Measurements from ENCODE around the gene ZXDC. TPM values are rescaled to one million over a fixed set of nuclear protein-coding genes. Genes with fewer than 3 reads are reported as not detected.

The ZXDC gene
- total RNA-seq, 2 experiments from 2014 or later: 34.7 to 34.9 TPM

DNA sequence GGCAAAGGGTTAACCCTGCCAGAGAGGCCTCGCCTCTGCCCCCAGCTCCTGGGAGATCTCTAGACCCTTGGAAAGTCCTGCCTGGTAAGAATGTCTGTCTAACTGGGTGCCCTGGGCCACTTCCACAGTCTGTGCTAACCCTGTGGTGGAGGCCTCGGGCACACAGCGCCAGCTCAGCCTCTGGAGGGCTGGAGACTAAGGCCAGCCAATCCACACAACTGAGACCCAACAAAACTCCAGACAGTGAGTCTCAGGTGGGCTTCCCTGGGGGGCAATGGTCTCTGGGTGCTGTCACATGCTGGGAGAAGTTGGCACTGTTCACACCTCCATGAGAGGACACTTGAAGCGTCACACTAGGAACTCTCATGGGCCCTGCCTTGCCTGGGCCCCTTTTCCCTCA lies 19.5 kb downstream of the ZXDC start:
- Mint-ChIP-seq H3K36me3 (peaks cover 9% of the 10 kb centered on the region), H3K4me1 (no peaks in the 10 kb centered on the region), H3K27ac (no peak overlapping the region), H3K9me3 (no peaks in the 10 kb centered on the region), H3K27me3 (no peaks in the 10 kb centered on the region), H3K4me3 (no peak overlapping the region)
- no peak for ATAC-seq (ENCODE audit: low read depth)
- no peak for DNase-seq
- POLR2A ChIA-PET: no interaction called here

DNA sequence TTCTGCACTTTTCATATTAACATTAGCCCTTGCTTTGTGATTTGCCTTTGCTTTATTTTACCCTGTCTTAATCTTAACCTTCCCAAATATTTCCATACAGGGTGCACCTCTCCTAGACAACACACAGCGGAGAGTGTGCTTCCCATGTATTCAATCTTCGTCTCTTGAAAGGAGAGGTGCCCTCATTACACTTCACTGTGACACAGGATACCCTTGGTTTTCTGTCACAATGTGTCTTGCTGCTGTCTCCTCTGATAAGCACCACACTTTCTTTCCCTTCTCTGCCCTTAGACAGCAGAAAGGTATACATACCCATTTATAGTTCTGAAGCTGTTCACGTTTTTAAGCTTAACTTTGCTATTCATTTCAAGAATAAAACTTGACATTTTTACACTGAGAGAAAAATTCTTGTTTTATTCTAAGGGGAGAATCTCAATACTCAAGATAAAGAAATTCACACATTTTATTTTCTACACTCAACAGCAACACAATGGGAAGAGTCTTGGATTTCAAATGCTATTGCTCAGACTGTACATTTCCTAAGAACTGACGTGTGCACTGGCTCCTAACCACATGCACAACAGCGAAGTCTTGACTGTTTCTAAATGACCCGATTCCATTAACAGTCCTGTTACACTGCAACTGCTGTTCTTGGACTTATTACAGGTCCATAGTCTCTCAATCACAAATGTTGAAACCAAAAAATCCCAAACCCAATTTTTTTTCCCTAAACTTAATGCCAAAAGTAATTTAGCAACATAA lies 21.1 kb downstream of the ZXDC start:
- H3K9me3 Mint-ChIP-seq: no peaks in the 10 kb centered on the region
- no peaks in the 10 kb centered on the region for H3K27me3 Mint-ChIP-seq
- H3K4me1 Mint-ChIP-seq: no peaks in the 10 kb centered on the region
- no peak overlapping the region for H3K4me3 Mint-ChIP-seq
- peaks cover 5% of the 10 kb centered on the region for H3K36me3 Mint-ChIP-seq
- POLR2A ChIA-PET: no interaction called here
- no peak overlapping the region for H3K27ac Mint-ChIP-seq
- no peak for ATAC-seq (ENCODE audit: low read depth)
- no peak for DNase-seq

DNA sequence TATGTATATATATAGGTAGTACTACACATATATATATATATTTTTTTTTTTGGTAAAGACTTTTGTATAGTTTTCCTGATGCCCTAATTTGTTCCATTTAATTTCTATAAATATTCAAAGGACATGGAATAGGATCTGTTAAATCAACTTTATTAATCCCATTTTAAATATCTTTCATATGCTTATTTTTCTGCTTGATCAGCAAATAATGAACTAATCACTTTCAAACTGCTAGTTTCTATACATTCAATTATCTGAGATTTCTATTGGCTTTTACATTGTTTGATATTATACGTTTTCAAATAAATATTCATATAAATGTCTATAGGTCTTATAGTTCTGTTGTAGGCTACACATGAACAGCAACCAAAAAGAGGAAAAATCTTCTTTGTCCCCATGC lies 21.7 kb downstream of the ZXDC start:
- Mint-ChIP-seq H3K9me3 (no peaks in the 10 kb centered on the region), H3K27me3 (no peaks in the 10 kb centered on the region), H3K4me1 (no peaks in the 10 kb centered on the region), H3K27ac (no peak overlapping the region), H3K36me3 (peaks cover 5% of the 10 kb centered on the region), H3K4me3 (no peak overlapping the region)
- no peak for DNase-seq
- POLR2A ChIA-PET: interaction anchor here (0.9 kb wide), 1 partner anchor 20 kb away, joined by 3 read pairs; no protein-coding TSS in a partner anchor
- ATAC-seq (ENCODE audit: low read depth): no peak

DNA sequence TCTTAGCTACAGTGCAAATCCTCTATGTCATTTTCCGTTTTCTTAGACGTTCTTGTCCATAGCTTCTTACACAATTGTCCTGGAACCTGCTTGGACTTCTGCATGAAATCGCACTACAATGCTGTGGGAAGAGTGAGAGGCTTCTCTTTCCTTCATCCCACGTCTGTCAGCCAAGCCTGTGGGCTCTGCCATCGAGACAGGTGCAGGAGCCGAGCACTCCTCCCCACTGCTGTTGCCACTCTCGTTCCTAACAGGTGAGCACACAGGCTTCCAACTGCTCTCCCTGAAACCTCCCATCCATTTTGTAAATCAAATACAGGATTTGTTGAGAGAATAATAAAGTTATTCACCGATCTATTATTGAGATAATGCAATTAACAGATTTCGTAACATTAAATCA lies 23.5 kb downstream of the ZXDC start:
- peaks cover 2% of the 10 kb centered on the region for H3K36me3 Mint-ChIP-seq
- DNase-seq (no peak), ATAC-seq (ENCODE audit: low read depth) (no peak)
- H3K4me1 Mint-ChIP-seq: no peaks in the 10 kb centered on the region
- POLR2A ChIA-PET: no interaction called here
- no peak overlapping the region for H3K27ac Mint-ChIP-seq
- no peaks in the 10 kb centered on the region for H3K9me3 Mint-ChIP-seq
- H3K27me3 Mint-ChIP-seq: no peaks in the 10 kb centered on the region
- no peak overlapping the region for H3K4me3 Mint-ChIP-seq

DNA sequence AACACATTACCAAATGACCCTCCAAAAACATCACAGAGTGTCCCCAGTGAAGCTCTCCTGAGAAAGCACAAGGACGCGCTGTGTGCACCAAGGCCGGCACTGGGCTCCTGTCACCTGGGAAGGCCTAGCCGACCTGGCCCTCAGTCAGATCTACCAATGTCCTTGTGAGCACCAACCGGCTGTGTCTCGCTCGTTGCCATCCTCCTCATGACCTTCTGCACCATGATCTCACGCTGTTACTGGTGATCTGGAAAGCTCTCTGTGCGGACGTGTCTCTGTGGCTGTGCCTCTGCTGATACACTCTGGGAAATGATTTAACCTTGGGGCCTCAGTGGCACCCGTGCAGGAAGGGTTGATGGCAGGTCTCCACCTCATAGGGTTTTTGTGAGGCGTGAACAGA lies 24.2 kb downstream of the ZXDC start:
- no peak overlapping the region for H3K4me3 Mint-ChIP-seq
- peaks cover 3% of the 10 kb centered on the region for H3K4me1 Mint-ChIP-seq
- POLR2A ChIA-PET: no interaction called here
- peaks cover 2% of the 10 kb centered on the region for H3K36me3 Mint-ChIP-seq
- H3K27me3 Mint-ChIP-seq: no peaks in the 10 kb centered on the region
- no peak for ATAC-seq (ENCODE audit: low read depth)
- no peak overlapping the region for H3K27ac Mint-ChIP-seq
- no peaks in the 10 kb centered on the region for H3K9me3 Mint-ChIP-seq
- DNase-seq: no peak

DNA sequence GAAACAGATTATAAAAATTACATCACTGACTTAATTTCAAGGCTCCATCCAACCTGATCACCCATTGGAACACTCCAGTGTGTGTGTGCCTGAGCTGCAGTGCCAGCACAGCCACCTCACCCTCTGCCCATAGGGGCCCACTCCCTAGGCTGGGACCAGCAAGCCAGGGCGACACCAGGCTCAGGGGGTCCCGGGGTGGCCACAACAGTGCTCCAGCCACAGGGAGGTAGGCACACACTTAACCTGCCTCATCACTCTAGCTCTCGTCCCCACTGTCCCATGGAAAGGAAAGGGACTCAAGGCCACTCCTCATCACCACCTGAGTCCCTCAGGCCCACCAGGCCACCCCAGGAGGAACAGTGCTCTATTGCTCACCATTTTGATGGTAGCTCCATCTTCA lies 24.9 kb downstream of the ZXDC start:
- no peaks in the 10 kb centered on the region for H3K9me3 Mint-ChIP-seq
- no peaks in the 10 kb centered on the region for H3K27me3 Mint-ChIP-seq
- H3K4me1 Mint-ChIP-seq: peaks cover 3% of the 10 kb centered on the region
- no peak for ATAC-seq (ENCODE audit: low read depth)
- no peak for DNase-seq
- peaks cover 2% of the 10 kb centered on the region for H3K36me3 Mint-ChIP-seq
- POLR2A ChIA-PET: no interaction called here
- H3K4me3 Mint-ChIP-seq: no peak overlapping the region
- no peak overlapping the region for H3K27ac Mint-ChIP-seq

DNA sequence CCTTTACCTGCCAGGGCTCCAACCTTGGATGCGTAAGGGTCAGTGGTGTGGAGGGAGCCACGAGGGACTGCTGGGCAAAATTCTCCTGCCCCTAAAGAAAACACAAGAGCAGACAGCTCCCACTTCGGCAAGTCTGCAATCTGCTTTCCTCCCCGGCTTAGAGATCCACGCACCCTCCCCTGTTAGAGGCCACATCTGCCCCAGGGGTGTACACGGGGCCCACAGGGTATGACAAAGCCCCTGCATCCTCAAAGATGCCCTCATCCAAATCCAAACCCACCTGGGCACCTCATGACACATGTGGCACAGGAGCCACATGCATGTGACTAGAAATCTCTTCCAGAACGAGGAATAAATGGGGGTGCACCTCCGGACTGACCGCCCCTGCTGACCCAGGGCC lies 25.5 kb downstream of the ZXDC start:
- ATAC-seq (ENCODE audit: low read depth): no peak

DNA sequence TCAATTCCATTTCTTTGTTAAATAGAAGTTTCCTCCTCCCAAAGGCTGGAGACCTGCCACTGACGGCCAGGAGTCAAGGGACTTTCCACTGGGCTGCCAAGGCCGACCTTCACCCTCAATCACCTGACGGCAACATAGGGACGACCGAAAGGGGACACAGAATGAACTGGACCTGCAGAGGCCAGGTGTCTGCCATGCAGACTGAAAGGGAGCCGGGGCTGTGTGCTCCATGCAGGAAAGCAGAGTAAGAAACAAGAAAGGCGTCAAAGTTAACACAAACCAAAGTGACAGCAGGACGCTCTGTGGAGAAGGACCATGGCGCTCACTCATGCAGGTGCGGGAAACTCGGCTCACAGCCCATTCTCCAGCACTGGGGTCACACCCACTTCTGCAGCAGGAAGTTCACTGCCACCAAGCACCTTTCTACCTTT lies 26.1 kb downstream of the ZXDC start:
- POLR2A ChIA-PET: no interaction called here
- no peaks in the 10 kb centered on the region for H3K36me3 Mint-ChIP-seq

More for the DNA sequence above, 25.5 kb downstream of the ZXDC start:
- H3K36me3 Mint-ChIP-seq: peaks cover under 1% of the 10 kb centered on the region
- H3K4me3 Mint-ChIP-seq: no peak overlapping the region
- peaks cover 3% of the 10 kb centered on the region for H3K4me1 Mint-ChIP-seq
- no peak overlapping the region for H3K27ac Mint-ChIP-seq
- POLR2A ChIA-PET: no interaction called here
- no peaks in the 10 kb centered on the region for H3K9me3 Mint-ChIP-seq
- H3K27me3 Mint-ChIP-seq: no peaks in the 10 kb centered on the region
- no peak for DNase-seq

DNA sequence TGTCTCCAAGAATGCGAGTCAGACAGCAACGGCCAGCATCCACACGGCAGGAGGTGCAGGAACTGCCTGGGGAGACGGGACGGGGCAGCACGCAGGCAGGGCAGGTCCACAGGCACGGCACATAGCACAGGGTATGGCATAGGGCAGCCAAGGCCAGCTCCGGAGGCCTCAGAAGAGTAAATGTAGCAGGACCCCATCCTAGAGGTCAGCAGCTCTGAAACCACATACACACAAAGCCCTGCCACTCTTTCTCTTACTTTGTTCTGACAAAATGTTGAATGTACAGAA lies 26.9 kb downstream of the ZXDC start:
- Mint-ChIP-seq H3K4me1 (peaks cover 3% of the 10 kb centered on the region), H3K4me3 (no peak overlapping the region), H3K27me3 (no peaks in the 10 kb centered on the region), H3K9me3 (no peaks in the 10 kb centered on the region), H3K36me3 (no peaks in the 10 kb centered on the region), H3K27ac (no peak overlapping the region)
- POLR2A ChIA-PET: no interaction called here
- ATAC-seq (ENCODE audit: low read depth): no peak
- DNase-seq: no peak

More for the DNA sequence above, 26.1 kb downstream of the ZXDC start:
- DNase-seq (no peak), ATAC-seq (ENCODE audit: low read depth) (no peak)
- no peak overlapping the region for H3K4me3 Mint-ChIP-seq
- no peaks in the 10 kb centered on the region for H3K9me3 Mint-ChIP-seq
- no peak overlapping the region for H3K27ac Mint-ChIP-seq
- H3K4me1 Mint-ChIP-seq: peaks cover 3% of the 10 kb centered on the region
- no peaks in the 10 kb centered on the region for H3K27me3 Mint-ChIP-seq

DNA sequence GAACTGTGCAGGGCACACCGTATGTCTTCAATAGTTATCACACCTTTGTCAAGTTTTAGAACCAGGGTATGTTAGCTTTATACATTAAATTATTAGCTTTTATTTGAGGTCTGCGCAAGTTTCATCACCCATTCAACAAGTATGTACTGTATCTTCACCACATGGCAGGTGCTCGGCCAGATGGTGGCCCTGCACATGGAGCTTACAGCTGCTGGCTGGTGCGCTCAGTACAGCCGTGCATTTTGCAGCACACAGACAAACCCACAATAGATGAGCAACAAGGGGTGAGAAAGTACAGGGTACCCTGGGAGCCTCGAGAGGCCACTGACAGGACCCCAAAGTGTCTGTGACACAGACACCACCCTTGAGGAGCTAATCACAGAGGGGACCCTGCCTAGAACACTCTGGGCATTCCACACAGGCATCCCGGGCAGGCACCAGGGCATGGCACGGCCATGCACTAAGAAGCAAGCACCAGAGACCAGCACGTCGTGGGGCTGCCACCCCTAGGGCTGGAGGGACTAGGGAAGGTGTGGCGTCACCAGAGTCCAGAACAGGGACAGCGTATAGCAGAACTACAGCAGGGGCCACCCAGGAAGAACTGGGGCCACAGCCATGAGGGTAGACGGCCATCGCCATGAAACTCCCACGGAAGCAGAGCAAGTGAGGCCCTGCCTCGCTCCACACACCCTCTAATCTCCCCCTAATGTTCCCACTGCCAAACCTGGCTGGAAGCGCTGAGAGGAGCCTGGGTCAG lies 27.4 kb downstream of the ZXDC start:
- H3K36me3 Mint-ChIP-seq: no peaks in the 10 kb centered on the region
- no peak overlapping the region for H3K27ac Mint-ChIP-seq
- H3K4me3 Mint-ChIP-seq: no peak overlapping the region
- H3K27me3 Mint-ChIP-seq: no peaks in the 10 kb centered on the region
- POLR2A ChIA-PET: no interaction called here
- no peak for DNase-seq
- no peak for ATAC-seq (ENCODE audit: low read depth)
- no peaks in the 10 kb centered on the region for H3K9me3 Mint-ChIP-seq
- H3K4me1 Mint-ChIP-seq: peaks cover 3% of the 10 kb centered on the region

DNA sequence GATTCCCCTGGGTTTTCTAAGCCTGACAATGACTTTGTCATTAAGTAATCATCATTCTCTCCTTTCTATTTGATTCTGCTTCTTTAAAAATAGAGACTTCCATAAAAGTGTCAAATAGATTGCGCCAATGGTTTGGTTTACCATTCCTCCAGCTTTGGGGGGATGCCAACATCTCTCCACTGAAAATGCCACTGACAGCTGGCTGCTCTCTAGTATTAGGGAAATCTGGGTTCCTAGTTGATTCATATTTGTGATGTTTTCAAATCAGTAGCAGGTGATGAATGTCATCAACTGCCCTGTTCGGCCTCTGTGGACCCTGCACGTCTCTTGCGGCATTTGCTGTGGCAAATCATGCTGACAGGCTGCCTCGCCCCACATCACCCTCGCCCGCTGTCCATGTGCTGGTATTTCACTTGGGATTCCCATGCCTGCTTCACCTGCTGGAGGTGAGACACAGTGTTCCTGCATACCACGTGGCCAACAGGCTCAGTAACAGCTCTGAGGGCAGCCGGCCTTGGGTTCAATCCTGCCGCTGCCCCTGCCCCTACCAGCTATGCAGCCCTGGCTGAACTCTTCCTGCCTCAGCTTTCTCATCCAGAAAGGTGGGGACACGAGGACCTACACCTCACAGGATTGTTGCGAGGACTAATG lies 28.1 kb downstream of the ZXDC start:
- Mint-ChIP-seq H3K4me3 (no peak overlapping the region), H3K27ac (no peak overlapping the region), H3K36me3 (no peaks in the 10 kb centered on the region), H3K4me1 (peaks cover 3% of the 10 kb centered on the region), H3K27me3 (no peaks in the 10 kb centered on the region), H3K9me3 (no peaks in the 10 kb centered on the region)
- POLR2A ChIA-PET: no interaction called here
- ATAC-seq (ENCODE audit: low read depth): no peak
- DNase-seq: no peak

DNA sequence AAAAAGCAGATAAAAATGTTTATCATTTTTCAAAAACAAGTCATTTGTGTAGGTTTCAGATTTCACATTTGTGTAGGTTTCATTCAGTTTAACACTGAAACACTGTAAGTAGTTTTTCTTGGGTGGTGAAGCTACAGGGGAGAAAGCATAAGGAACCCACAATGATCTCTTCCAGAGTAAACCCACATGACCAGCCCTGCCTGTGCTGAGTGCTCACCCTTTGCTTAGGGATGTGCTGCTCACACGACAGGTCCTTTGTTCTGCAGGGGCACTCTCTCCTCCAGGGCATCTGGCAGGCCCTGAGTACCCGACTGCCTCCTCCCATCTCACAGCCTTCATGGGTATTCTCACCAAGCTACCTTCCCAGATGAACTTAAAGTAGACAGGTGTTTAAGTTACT lies 28.9 kb downstream of the ZXDC start:
- H3K27me3 Mint-ChIP-seq: no peaks in the 10 kb centered on the region
- H3K27ac Mint-ChIP-seq: no peak overlapping the region
- no peaks in the 10 kb centered on the region for H3K9me3 Mint-ChIP-seq
- peaks cover 3% of the 10 kb centered on the region for H3K4me1 Mint-ChIP-seq
- POLR2A ChIA-PET: no interaction called here
- DNase-seq: no peak
- H3K36me3 Mint-ChIP-seq: no peaks in the 10 kb centered on the region
- H3K4me3 Mint-ChIP-seq: no peak overlapping the region
- no peak for ATAC-seq (ENCODE audit: low read depth)

DNA sequence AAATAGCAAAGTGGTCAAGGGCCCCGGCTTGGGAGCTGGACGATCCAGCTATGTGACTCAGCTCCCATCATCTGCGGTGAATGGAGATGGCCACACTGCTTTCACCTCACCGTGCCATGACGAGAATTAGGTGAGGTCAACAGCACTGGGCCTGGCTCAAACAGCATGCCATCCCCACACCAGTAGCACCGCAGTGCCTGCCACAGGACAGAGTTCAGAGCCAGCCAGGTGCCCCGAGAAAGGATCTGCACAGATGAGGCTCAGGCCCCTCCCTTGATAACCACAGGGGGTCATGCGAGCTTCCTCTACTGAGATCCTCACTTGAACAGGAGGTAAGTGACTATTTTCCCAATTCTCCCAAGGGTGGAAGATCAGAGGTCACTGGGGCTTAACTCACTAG lies 29.4 kb downstream of the ZXDC start:
- Mint-ChIP-seq H3K4me3 (no peak overlapping the region), H3K4me1 (peaks cover 3% of the 10 kb centered on the region), H3K36me3 (no peaks in the 10 kb centered on the region), H3K9me3 (no peaks in the 10 kb centered on the region), H3K27ac (no peak overlapping the region), H3K27me3 (no peaks in the 10 kb centered on the region)
- ATAC-seq (ENCODE audit: low read depth): no peak
- no peak for DNase-seq
- POLR2A ChIA-PET: no interaction called here

DNA sequence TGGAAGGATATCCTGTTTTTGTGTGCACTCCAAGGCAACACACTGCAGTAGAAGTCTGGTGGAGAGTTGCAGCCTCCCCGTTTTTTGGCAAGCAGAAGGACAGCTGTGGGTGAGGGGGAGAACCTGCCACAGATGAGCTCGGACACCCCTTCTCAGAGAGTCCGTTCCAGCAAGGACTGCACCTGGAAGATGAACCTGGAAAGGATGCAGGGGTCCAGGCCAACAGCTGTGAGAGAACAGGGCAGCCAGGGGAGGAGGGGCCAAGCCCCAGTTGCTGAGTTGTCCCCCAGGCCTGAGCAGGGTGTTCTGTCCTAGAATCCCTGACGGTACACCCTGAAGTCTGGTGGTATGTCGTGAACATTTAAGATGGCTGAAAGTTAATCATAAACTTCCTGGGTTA lies 30.2 kb downstream of the ZXDC start:
- no peak for ATAC-seq (ENCODE audit: low read depth)

More for the DNA sequence above, 30.2 kb downstream of the ZXDC start:
- Mint-ChIP-seq H3K27me3 (no peaks in the 10 kb centered on the region), H3K9me3 (no peaks in the 10 kb centered on the region), H3K36me3 (no peaks in the 10 kb centered on the region), H3K27ac (no peak overlapping the region), H3K4me1 (peaks cover 3% of the 10 kb centered on the region), H3K4me3 (no peak overlapping the region)
- POLR2A ChIA-PET: no interaction called here
- DNase-seq: no peak

Measured in activated naive CD8-positive, alpha-beta T cell treated with anti-CD3 and anti-CD28 coated beads, Interleukin-2, amount 10 ng/mL, durations not matched to agents 7 days and 5 days (primary cell).